GM18520 (cell line): ENCODE results near the gene FBP2.

Experiments used
- ATAC-seq: cut with Tn5 transposase; IDR thresholded peaks from one replicate; pipeline ENCODE4 v1.9.1; 2021; ENCODE audit not compliant: unreplicated experiment

The FBP2 gene

DNA sequence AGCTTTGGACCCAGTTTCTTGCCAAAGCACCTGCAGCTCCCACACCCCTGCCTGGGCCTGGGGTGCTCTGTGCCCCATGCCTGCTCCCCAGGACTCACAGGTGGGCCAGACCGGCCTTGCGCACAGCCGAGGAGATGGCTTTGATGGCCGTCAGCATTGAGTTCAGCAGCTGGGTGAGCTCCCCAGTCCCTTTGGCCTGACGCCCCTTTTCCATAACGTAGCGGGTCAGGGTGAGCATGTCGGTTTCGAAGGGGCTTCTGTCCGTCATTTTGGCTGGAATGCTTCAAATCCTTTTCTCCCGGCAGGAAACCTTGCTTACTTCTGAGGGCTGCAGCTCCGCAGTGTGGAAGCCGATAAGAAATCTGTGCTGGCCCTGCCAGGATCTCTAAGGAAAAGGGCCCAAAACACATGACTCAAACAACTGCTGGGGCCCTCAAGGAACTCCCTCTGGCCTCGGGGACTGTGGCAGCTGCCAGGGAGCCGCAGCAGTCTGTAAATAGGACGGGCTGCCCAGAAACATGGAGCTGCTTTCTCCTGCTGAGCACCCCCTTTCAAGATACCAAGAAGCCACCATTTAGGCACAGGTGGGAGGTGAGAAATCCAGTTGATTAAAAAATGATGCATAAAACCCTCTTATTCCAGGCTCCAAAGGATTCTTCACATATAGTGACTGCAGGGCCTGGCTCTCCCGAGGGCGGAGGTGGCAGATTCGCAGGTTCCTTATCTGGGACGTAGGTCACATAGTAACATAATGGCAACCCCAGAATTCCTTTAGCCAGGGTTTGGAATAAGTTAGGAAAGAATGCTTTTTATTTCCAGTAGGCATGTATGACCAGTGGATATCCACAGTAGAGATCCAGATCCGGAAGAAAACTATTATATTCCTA, at the start of gene FBP2:
Gene FBP2 (minus strand): TSS at position 366 of the 887 bp plus-strand sequence. CDS start 98 bp downstream, at position 268.
- no peak for ATAC-seq

- no peak for ATAC-seq
Observed at GRCh38 chr9:94643176-94643575, 49.6 kb upstream of the FBP2 start.

GRCh38 chr9:94642501-94642900, 48.9 kb upstream of the FBP2 start:
- ATAC-seq = no peak

- ATAC-seq = no peak
Observed at GRCh38 chr9:94639999-94640376, 46.4 kb upstream of the FBP2 start.

DNA sequence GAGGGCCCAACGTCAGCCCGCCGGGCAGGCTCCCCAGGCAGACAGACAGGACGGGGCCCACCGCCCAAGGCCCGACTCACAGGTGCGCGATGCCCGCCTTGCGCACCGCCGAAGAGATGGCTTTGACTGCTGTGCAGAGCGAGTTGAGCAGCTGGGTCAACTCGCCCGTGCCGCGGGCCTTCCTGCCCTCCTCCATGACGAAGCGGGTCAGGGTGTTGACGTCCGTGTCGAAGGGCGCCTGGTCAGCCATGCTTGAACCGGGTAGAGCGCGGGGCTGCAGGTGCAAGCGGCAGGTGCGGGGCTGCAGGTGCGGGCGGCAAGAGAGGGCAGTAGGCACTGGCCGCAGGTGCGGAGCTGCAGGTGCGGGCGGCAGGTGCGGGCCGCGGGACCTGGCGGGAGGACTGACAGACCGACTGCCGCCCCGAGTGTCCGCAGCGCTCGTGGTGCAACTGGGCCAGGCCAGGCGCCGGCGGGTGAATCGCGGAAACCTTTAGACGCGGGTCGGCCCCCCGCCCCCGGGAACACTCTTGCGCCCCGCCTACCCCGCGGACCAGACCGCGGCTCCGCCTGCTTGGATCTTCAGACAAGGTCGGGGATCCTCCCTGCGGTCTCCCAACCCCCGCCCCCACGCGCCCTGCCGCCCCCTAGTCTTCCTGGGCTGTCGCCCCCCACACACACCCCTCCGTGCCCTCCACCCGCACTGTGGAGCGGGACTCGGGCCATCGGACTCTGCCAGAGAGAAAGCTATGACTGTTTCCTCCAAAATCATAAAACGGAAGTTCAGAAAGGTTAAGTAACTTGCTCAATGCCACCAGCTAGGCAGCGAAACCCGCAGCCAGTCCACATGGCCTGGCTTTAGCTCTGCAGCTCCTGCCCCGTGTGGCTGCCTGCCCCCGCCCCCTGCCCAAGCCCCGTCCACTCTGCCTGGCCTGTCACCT, 45.7 kb upstream of the FBP2 start, which contains the start of gene FBP1:
Gene FBP1 (minus strand): TSS at position 458 of the 938 bp plus-strand sequence. CDS start 208 bp downstream, at position 250.
- no peak for ATAC-seq

DNA sequence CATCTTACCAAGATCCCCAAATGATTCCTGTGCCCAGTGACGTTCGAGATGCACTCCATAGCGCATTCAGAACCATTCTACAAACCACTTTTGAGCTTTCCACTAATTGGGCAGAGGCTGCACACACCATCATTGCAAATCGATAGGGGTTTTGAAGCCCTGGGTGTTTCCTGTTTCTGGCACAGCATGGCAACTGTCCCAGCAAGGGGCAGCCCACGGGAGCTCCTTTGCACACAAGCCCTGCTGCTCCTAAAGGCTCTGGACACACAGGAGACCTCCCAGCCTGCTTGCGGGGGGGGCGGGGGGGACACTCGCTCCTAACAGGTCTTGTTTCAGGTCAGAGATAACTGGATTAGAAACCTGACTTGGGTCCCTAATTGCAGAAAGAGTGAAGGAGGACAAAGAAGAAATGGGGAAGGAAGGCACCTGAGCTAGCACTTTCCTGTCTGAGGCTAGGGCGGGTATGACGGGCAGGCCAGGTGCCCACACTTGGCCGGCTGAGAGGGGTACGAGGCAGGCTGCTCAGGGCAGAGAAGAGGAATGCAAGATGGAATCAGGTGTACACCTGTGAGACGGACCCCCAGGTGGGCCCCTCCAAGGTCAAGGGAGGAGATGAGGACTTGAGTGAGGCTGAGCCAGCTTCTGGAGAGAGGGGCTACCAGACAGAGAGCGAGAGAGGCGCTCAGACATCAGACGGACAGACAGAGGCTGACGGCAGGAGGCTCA, 44.9 kb upstream of the FBP2 start:
- no peak for ATAC-seq

DNA sequence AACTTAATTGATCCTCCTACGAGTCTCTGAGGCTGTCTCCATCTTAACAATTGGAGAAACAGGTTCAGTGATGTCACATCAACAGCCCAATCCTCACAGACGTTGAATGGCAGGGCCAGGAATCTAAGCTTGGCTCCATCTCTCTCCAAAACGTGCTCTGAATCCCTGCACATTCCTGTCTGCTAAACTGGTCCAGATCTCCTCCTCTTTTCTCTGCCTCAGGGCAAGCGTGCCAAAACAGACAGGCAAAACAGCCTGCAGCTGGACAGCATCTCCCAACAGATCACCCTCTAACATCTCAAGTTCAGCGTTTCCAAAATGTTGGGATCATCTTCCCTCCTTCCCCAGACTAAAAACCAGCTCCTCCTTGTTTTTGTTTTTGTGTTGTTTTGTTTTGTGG, 39.1 kb upstream of the FBP2 start:
- ATAC-seq = no peak

- no peak for ATAC-seq
Observed at GRCh38 chr9:94631599-94631998, 38.0 kb upstream of the FBP2 start.

- ATAC-seq = no peak
Observed at GRCh38 chr9:94630833-94631232, 37.2 kb upstream of the FBP2 start.

GRCh38 chr9:94630281-94630680, 36.7 kb upstream of the FBP2 start:
- ATAC-seq = no peak

DNA sequence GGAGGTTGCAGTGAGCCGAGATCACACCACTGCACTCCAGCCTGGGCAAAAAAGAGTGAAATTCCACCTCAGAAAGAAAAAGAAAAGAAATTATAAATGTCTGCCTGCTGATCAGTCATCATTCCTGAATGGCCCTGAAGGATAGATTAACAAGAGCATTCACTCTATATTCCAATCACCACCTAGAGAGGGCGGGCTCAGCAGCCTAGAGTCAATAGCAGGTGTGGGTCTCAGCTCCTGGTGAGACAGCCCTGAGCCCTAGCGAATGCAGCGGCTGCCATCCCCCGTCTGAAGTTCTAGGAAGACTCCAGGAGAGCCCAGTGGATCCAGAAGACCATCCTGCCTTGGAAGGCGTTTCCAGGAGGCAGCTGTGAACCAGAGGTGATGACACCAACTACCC, 33.7 kb upstream of the FBP2 start:
- no peak for ATAC-seq

DNA sequence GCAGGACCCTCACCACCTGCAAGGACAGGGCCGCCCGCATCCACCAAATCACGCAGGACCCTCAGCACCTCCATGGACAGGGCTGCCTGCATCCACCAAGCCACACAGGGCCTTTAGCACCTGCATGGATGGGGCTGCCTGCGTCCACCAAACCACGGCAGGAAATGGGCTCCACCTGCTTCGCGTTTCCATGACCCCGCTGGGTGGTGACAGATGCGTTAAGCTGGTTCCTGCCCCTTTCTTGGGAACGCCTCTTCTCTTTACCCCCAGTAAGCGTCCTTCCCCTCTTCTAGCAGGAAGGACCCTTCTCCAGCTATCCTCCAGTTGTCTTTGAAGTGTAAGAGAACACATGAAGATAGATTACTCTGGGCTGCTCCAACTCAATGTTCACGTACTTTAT, 32.2 kb upstream of the FBP2 start:
- ATAC-seq = no peak

GRCh38 chr9:94624629-94625028, 31.0 kb upstream of the FBP2 start:
- no peak for ATAC-seq

DNA sequence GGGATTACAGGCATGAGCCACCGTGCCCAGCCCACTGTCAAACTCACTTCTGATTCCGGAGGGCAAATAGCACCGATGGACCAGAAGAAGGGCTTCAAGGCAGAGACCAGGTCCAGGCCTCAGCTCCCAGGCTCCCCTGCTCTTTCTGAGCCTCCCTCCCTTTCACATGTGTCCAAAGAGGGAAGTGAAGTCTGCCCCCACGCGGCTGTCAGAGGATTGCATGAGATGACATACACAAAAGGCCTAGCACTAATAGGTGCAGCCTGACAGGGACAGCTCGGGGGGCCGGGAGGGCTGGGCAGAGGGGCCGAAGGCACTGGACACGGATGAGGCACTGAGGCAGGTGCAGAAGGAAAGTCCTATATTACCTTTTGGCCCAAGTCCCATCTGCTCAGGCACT, 29.6 kb upstream of the FBP2 start:
- ATAC-seq = no peak

- no peak for ATAC-seq
Observed at GRCh38 chr9:94622087-94622800, 28.6 kb upstream of the FBP2 start.

DNA sequence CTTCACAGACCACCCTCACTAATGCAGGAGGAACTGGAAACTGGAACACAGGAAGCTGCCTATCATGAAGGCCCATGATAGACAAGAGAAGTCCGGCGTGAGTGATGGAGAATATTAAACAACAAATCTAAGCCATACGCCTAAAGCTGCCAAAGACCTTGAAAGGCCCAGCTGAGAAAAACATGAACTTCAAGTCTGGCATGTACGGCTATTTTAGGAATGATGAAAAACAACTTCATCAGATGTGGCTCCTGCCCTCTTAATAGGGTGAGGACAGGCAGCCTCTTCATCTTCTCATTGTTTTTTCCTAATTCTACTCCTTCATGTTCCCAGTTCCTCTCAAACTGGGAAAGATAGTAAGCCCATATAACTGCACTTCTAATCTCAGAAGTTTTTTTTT, 25.4 kb upstream of the FBP2 start:
- no peak for ATAC-seq

- no peak for ATAC-seq
Observed at GRCh38 chr9:94613003-94613402, 19.4 kb upstream of the FBP2 start.

- no peak for ATAC-seq
Observed at GRCh38 chr9:94612071-94612470, 18.4 kb upstream of the FBP2 start.

- ATAC-seq = no peak
Observed at GRCh38 chr9:94611638-94612068, 18.0 kb upstream of the FBP2 start.

DNA sequence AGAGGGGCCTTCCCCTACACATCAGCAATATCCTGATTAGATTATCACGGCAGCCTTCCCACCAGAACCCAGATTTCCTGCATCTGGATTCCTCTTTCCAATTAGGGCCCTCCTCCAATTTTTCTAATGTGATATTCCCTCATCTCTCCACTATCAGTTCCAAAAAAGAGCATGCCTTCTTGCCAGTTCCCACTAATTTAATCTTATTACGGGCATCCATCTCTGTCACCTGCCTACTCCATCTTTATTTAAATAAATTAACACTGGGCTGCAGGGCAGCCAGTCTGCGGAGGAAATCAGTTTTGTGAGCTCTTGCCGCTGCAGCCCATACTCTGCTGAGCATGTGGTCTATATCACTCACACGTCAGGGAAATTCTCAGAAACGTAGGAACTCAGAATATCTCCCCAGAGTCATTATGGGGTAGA, 16.6 kb upstream of the FBP2 start:
- no peak for ATAC-seq

DNA sequence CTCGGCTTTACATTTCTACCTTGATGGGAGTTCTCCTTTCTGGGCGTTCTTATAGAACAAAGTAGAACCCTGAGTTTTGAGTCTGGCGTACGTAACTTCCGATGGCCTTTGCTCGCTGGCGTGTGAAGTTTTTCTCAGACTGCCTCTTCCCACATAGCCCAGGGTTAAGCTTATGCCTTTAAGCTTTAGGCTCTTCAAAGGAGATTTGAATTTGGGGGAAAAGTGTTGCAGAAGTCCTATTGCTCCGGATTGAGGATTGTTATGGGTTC, 13.7 kb upstream of the FBP2 start:
- no peak for ATAC-seq
